Left cardiac atrium (tissue), 4 donors: ENCODE results near the gene F11. TPM values are rescaled to one million over a fixed set of nuclear protein-coding genes. Genes with fewer than 3 reads are reported as not detected.
"Not testable (repeated sequence)": the region's sequence is repeated elsewhere in the genome, so short reads cannot be mapped to it uniquely, and the experiment has no call there.

Experiments used
- ATAC-seq, 2 donors: fragments of 200-7000 bp; cut with Tn5 transposase; one replicate each; pipeline ENCODE4 v1.9.1; 2020; ENCODE audit warnings: mild to moderate bottlenecking in 2 of 2, moderate library complexity in 2 of 2
- DNase-seq: peaks from one replicate; pipeline ENCODE4 v3.0.0-alpha.2; 2020
- intact Hi-C, 2 donors: fragments of 100-400 bp; cut with DNase I; formaldehyde crosslinking; loops; one replicate each; pipeline versions ENCODE4 v1.14.1 to v1.15.1; 2022 to 2023
- total RNA-seq, 2 donors: library from RNA; stranded (reverse); fragmentation: NEBNext Ultra II Directional; extraction: Animal tissue kit (Norgen Biotek cat#: 25700); gene quantifications; one replicate each; pipeline ENCODE4 v1.2.1, GENCODE V29; 2021
- donor health status: DM: no; HTN: yes; CAD: no.
- donor health status: DM: no; HTN: yes; CAD: no; lungs with severe emphysema.
- donor health status: DM: yes; HTN: yes; CAD: no.
- donor health status: Dilated cardiomyopathy.

F11 gene
- total RNA-seq, 2 donors from 2014 or later: not detected

- intact Hi-C loops: no loop called here
- ATAC-seq: no peak
- no peak for DNase-seq
Observed at GRCh38 chr4:186248643-186249042, 17.3 kb upstream of the F11 start.

GRCh38 chr4:186249785-186250754, 15.9 kb upstream of the F11 start:
- ATAC-seq (no peak), DNase-seq (no peak)
- intact Hi-C loops: no loop called here

GRCh38 chr4:186250760-186251159, 15.2 kb upstream of the F11 start:
- intact Hi-C loops: no loop called here
- no peak for ATAC-seq
- no peak for DNase-seq

GRCh38 chr4:186255122-186255521, 10.9 kb upstream of the F11 start:
- DNase-seq (no peak), ATAC-seq (no peak)
- intact Hi-C loops: no loop called here

GRCh38 chr4:186258216-186258811, 7.7 kb upstream of the F11 start:
- no peak for ATAC-seq
- DNase-seq: no peak
- intact Hi-C loops: no loop called here

GRCh38 chr4:186260117-186260503, 5.9 kb upstream of the F11 start:
- DNase-seq: no peak
- no peak for ATAC-seq
- intact Hi-C loops: no loop called here

GRCh38 chr4:186260504-186261448, 5.2 kb upstream of the F11 start:
- DNase-seq (no peak), ATAC-seq (no peak)
- intact Hi-C loops: no loop called here

GRCh38 chr4:186264660-186265059, 1.3 kb upstream of the F11 start:
- no peak for DNase-seq
- no peak for ATAC-seq
- intact Hi-C loops: no loop called here

GRCh38 chr4:186265250-186265649, 739 bp upstream of the F11 start:
- DNase-seq, intact Hi-C loops, ATAC-seq: not testable (repeated sequence)

GRCh38 chr4:186266729-186267456, 904 bp downstream of the F11 start:
- DNase-seq (no peak), ATAC-seq (no peak)
- intact Hi-C loops: no loop called here

- DNase-seq: no peak
- intact Hi-C loops: no loop called here
- no peak for ATAC-seq
Observed at GRCh38 chr4:186271081-186271678, 5.2 kb downstream of the F11 start.

GRCh38 chr4:186272699-186273391, 6.9 kb downstream of the F11 start:
- ATAC-seq (no peak), DNase-seq (no peak)
- intact Hi-C loops: no loop called here

- ATAC-seq, DNase-seq, intact Hi-C loops: not testable (repeated sequence)
Observed at GRCh38 chr4:186273392-186273789, 7.4 kb downstream of the F11 start.

GRCh38 chr4:186283311-186283710, 17.3 kb downstream of the F11 start:
- no peak for ATAC-seq
- intact Hi-C loops: no loop called here
- no peak for DNase-seq

- DNase-seq: no peak
- intact Hi-C loops: no loop called here
- no peak for ATAC-seq
Observed at GRCh38 chr4:186285147-186285546, 19.2 kb downstream of the F11 start.

GRCh38 chr4:186286581-186286980, 20.6 kb downstream of the F11 start:
- ATAC-seq (no peak), DNase-seq (no peak)
- intact Hi-C loops: no loop called here

- DNase-seq (no peak), ATAC-seq (no peak)
- intact Hi-C loops: loop anchor here in 1 of 2 donors (10.0 kb wide), 1 partner anchor 293 kb away; no protein-coding TSS in a partner anchor
Observed at GRCh38 chr4:186291256-186291890, 25.4 kb downstream of the F11 start.
